Measurements from ENCODE around the gene SMIM22. TPM values are rescaled to one million over a fixed set of nuclear protein-coding genes. Genes with fewer than 3 reads are reported as not detected.

Gene SMIM22
- total RNA-seq, 1 donor from 2014 or later: not detected

DNA sequence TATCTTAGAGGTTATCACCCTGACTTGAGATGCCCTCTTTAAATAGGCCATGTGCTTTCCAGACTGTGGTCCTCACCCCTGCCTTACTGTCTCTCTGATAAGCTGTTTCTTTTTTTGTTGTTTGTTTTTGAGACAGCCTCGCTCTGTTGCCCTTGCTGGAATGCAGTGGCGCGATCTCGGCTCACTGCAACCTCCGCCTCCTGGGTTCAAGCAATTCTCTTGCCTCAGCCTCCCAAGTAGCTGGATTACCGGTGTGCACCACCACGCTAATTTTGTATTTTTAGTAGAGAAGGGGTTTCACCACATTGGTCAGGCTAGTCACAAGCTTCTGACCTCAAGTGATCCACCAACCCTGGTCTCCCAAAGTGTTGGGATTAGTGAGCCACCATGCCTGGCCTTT, 6.3 kb upstream of the SMIM22 start:
- no peaks in the 10 kb centered on the region for H3K27me3 ChIP-seq
- H3K4me3 ChIP-seq: no peak overlapping the region
- no peaks in the 10 kb centered on the region for H3K9me3 ChIP-seq
- H3K4me1 ChIP-seq: no peaks in the 10 kb centered on the region
- H3K36me3 ChIP-seq: no peaks in the 10 kb centered on the region
- intact Hi-C loops (cut with DNase I): no loop called here
- no peak for DNase-seq (ENCODE audit: extremely low spot score in 2 of 2)
- H3K27ac ChIP-seq: no peak overlapping the region
- TF ChIP-seq POLR2AphosphoS5 (IDR thresholded peaks at IDR 0.05; ENCODE audit: insufficient read depth in 1 of 2, low read depth in 1 of 2) (no peak), POLR2A (IDR thresholded peaks at IDR 0.05) (no peak)
- TF ChIP-seq, protein P1, sequence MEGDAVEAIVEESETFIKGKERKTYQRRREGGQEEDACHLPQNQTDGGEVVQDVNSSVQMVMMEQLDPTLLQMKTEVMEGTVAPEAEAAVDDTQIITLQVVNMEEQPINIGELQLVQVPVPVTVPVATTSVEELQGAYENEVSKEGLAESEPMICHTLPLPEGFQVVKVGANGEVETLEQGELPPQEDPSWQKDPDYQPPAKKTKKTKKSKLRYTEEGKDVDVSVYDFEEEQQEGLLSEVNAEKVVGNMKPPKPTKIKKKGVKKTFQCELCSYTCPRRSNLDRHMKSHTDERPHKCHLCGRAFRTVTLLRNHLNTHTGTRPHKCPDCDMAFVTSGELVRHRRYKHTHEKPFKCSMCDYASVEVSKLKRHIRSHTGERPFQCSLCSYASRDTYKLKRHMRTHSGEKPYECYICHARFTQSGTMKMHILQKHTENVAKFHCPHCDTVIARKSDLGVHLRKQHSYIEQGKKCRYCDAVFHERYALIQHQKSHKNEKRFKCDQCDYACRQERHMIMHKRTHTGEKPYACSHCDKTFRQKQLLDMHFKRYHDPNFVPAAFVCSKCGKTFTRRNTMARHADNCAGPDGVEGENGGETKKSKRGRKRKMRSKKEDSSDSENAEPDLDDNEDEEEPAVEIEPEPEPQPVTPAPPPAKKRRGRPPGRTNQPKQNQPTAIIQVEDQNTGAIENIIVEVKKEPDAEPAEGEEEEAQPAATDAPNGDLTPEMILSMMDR (IDR thresholded peaks at IDR 0.05): no peak

- Histone ChIP-seq H3K9me3 (no peaks in the 10 kb centered on the region), H3K36me3 (no peaks in the 10 kb centered on the region), H3K27me3 (no peaks in the 10 kb centered on the region), H3K4me1 (no peaks in the 10 kb centered on the region), H3K4me3 (no peak overlapping the region), H3K27ac (no peak overlapping the region)
- intact Hi-C loops (cut with DNase I): no loop called here
- TF ChIP-seq, protein P1 (IDR thresholded peaks at IDR 0.05): no peak
- TF ChIP-seq POLR2AphosphoS5 (IDR thresholded peaks at IDR 0.05; ENCODE audit: insufficient read depth in 1 of 2, low read depth in 1 of 2) (no peak), POLR2A (IDR thresholded peaks at IDR 0.05) (no peak)
- DNase-seq (ENCODE audit: extremely low spot score in 2 of 2): no peak
Observed at GRCh38 chr16:4790261-4790660, 4.9 kb upstream of the SMIM22 start.

DNA sequence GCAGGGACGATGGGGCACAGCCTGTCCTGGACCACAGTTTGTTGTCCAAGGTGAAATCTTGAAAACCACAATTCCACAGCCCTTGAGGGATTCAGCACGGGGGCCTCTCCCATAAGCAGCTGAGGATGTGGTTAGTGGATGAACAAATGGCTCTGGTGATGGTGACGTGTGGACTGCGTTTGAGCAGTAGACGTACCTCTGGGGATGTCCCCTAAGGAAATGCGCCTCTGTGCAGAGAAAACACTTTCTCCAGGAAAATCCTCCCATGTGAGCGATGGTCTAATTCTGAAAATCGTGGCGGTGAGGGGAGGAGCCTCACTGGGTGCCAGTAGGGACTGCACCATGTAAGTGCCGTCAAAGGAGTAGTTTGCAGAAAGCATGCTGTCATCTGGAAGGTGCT, 4.3 kb upstream of the SMIM22 start:
- no peaks in the 10 kb centered on the region for H3K27me3 ChIP-seq
- H3K36me3 ChIP-seq: no peaks in the 10 kb centered on the region
- no peaks in the 10 kb centered on the region for H3K9me3 ChIP-seq
- TF ChIP-seq POLR2AphosphoS5 (IDR thresholded peaks at IDR 0.05; ENCODE audit: insufficient read depth in 1 of 2, low read depth in 1 of 2): no peak
- TF ChIP-seq POLR2A (IDR thresholded peaks at IDR 0.05): no peak
- TF ChIP-seq, protein P1 (IDR thresholded peaks at IDR 0.05): no peak
- H3K4me1 ChIP-seq: no peaks in the 10 kb centered on the region
- DNase-seq (ENCODE audit: extremely low spot score in 2 of 2): no peak
- no peak overlapping the region for H3K4me3 ChIP-seq
- no peak overlapping the region for H3K27ac ChIP-seq
- intact Hi-C loops (cut with DNase I): no loop called here

GRCh38 chr16:4792951-4793513, 2.1 kb upstream of the SMIM22 start:
- intact Hi-C loops (cut with DNase I): no loop called here
- no peak for TF ChIP-seq POLR2AphosphoS5 (IDR thresholded peaks at IDR 0.05; ENCODE audit: insufficient read depth in 1 of 2, low read depth in 1 of 2)
- TF ChIP-seq POLR2A (IDR thresholded peaks at IDR 0.05): no peak
- TF ChIP-seq, protein P1 (IDR thresholded peaks at IDR 0.05): no peak
- peaks cover 0 to 9% of the 10 kb centered on the region in 2 donors for H3K36me3 ChIP-seq
- H3K9me3 ChIP-seq: no peaks in the 10 kb centered on the region
- H3K27me3 ChIP-seq: no peaks in the 10 kb centered on the region
- H3K4me1 ChIP-seq: no peaks in the 10 kb centered on the region
- no peak overlapping the region for H3K27ac ChIP-seq
- no peak overlapping the region for H3K4me3 ChIP-seq
- no peak for DNase-seq (ENCODE audit: extremely low spot score in 2 of 2)

DNA sequence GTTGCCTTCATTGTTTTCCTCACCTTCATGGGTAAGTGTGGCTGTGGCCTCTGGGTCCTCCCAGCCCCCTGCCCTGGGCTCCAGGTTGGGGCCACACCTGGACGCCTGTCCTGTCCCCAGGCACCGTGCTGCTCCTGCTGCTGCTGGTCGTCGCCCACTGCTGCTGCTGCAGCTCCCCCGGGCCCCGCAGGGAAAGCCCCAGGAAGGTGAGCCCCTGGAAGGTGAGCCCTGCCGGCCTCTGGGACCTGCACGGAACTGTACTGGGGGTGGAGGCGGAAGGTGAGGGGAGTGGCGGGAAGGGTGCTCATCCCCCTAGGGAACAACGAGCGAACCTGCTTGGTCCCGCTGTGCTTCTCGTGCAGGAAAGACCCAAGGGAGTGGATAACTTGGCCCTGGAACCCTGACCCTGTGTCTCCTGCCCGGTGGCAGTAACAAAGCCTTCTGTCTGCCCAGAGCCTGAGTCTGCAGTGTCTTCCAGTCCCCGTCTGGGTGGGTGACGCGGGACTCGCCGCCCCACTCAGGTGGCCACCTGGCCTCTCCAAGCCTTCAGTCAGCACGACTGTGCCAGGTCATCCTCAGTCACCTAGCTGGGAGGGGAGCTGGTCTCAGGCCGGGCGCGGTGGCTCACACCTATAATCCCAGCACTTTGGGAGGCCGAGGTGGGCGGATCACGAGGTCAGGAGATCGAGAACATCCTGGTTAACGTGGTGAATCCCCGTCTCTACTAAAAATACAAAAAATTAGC, 831 bp downstream of the SMIM22 start:
- Histone ChIP-seq H3K4me1 (peaks cover 12% of the 10 kb centered on the region), H3K36me3 (peaks cover 0 to 9% of the 10 kb centered on the region in 2 donors), H3K9me3 (no peaks in the 10 kb centered on the region), H3K27me3 (no peaks in the 10 kb centered on the region), H3K27ac (no peak overlapping the region), H3K4me3 (no peak overlapping the region)
- intact Hi-C loops (cut with DNase I): no loop called here
- TF ChIP-seq, protein P1 (IDR thresholded peaks at IDR 0.05): no peak
- no peak for TF ChIP-seq POLR2AphosphoS5 (IDR thresholded peaks at IDR 0.05; ENCODE audit: insufficient read depth in 1 of 2, low read depth in 1 of 2)
- no peak for TF ChIP-seq POLR2A (IDR thresholded peaks at IDR 0.05)
- no peak for DNase-seq (ENCODE audit: extremely low spot score in 2 of 2)

Data from vagina (tissue), 2 donors.